ENCODE results near the gene CA6.

The CA6 gene

DNA sequence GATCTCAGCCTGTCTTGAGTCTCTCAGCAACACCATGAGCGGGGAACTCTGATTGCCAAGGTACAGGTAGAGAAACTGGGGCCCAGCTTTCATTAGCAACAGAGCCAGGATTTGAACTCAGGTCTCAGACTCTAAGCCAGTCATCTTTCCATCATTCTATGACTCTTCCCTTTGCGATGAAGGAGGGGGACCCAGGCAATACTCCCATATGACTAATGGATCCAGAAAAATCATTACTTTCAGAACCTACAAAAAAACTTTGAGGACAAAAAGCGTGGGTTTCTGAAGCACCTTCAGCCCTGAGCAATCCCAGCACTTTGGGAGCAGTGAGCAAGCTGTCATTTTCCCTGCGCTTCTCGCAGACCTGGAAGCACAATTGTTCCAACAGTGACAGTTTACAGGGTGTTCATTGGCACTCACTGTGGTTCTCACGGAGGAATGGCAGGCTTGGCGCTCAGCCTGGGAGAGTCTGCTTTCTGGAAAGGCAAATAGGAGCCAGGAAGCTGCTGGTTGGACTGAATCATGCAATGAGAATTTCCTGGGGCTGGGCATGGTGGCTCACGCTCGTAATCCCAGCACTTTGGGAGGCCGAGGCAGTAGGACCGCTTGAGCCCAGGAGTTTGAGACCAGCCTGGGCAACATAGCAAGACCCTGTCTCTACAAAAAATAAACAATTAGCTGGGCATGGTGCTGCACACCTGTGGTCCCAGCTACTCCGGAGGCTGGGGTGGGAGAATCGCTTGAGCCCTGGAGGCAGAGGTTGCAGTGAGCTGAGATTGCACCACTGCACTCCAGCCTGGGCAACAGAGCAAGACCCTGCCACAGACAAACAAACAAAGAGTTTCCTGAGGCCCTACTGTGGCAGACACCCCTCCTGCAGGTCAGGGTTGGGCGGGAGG is 40.5 kb downstream of the CA6 start:
- H3K4me3 ChIP-seq (replicated peaks in 1 of 2; ENCODE audit: low read depth in 2 of 2, low read length in 2 of 2) = no peak overlapping the region
- TF ChIP-seq, protein P1, sequence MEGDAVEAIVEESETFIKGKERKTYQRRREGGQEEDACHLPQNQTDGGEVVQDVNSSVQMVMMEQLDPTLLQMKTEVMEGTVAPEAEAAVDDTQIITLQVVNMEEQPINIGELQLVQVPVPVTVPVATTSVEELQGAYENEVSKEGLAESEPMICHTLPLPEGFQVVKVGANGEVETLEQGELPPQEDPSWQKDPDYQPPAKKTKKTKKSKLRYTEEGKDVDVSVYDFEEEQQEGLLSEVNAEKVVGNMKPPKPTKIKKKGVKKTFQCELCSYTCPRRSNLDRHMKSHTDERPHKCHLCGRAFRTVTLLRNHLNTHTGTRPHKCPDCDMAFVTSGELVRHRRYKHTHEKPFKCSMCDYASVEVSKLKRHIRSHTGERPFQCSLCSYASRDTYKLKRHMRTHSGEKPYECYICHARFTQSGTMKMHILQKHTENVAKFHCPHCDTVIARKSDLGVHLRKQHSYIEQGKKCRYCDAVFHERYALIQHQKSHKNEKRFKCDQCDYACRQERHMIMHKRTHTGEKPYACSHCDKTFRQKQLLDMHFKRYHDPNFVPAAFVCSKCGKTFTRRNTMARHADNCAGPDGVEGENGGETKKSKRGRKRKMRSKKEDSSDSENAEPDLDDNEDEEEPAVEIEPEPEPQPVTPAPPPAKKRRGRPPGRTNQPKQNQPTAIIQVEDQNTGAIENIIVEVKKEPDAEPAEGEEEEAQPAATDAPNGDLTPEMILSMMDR (IDR thresholded peaks at IDR 0.05; ENCODE audit: low read depth, low read length) = no peak
- DNase-seq (ENCODE audit: low read depth in 2 of 2) = peak; percentile 96 to 98

DNA sequence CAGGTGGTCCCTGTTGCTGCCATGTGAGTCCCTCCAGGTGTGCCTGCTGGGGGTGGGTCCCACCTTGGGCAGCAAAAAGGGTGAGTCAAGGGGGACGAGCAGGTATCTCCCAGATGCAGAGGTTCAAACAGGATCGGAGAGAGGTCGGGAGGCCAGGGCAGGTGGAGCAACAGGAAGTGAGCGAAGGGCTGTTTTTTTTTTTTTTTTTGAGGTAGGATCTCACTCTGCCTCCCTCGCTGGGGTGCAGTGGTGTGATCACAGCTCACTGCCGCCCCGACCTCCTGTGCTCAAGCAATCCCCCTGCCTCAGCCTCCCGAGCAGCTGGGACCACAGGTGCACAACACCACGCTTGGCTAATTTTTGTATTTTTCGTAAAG is 41.1 kb downstream of the CA6 start:
- TF ChIP-seq, protein P1 (IDR thresholded peaks at IDR 0.05; ENCODE audit: low read depth, low read length) = no peak
- DNase-seq (ENCODE audit: low read depth in 2 of 2) = no peak
- no peak overlapping the region for H3K4me3 ChIP-seq (replicated peaks in 1 of 2; ENCODE audit: low read depth in 2 of 2, low read length in 2 of 2)

DNA sequence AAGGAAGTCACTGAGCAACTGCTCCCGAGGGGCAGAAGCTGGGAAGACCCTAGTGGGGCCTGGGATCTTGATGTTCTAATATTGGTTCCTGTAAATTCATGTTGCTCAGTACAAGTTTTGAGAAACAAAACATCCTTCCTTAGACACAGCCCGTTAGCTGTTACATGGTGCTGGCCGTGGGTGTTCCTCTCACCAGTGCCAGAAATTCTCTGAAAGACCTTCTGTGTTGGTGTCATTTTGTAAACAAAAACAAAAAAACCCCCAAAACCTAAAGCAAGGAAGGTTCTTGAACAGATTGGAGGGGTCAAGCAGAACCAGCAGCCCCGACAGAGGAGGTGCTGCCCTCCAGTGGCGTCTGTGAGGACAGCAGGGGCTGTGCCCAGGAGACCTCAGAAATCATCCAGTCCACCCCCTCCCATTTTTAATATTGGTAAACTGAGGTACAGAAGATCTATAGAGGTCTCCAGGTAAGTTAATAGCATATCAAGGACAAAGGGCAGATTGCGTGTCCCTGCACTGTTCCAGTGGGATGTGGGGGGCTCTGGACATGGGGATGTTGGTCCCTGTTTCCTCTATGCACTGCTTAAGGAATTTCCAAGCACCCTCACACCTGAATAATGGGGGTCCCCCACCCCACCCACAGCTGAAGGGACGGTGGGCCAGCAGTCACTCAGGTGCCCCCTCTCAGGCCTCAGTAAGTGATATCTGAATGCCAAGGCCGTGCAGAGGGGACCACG is 42.4 kb downstream of the CA6 start:
- TF ChIP-seq, protein P1 (IDR thresholded peaks at IDR 0.05; ENCODE audit: low read depth, low read length) = peak; percentile 91
- H3K4me3 ChIP-seq (replicated peaks in 1 of 2; ENCODE audit: low read depth in 2 of 2, low read length in 2 of 2) = no peak overlapping the region
- peak; percentile 63 to 65 for DNase-seq (ENCODE audit: low read depth in 2 of 2)

DNA sequence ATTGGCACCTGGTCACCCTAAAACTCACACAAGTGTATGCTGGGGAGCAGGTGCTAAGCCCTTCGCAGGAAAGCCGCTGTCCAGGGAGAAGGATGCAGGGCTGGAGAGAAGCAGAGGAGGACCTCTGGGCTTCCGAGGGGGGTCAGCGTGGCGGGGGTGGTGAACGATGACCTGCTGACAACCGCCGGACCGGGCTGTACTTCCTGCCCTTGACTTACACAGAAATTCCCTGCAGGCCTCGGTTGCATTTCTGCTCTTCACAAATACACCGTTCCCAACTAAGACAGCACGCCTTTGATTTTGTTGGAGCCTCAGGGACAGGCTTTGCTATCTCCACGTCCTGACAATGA is 42.9 kb downstream of the CA6 start:
- no peak overlapping the region for H3K4me3 ChIP-seq (replicated peaks in 1 of 2; ENCODE audit: low read depth in 2 of 2, low read length in 2 of 2)
- no peak for DNase-seq (ENCODE audit: low read depth in 2 of 2)
- TF ChIP-seq, protein P1 (IDR thresholded peaks at IDR 0.05; ENCODE audit: low read depth, low read length) = no peak

DNA sequence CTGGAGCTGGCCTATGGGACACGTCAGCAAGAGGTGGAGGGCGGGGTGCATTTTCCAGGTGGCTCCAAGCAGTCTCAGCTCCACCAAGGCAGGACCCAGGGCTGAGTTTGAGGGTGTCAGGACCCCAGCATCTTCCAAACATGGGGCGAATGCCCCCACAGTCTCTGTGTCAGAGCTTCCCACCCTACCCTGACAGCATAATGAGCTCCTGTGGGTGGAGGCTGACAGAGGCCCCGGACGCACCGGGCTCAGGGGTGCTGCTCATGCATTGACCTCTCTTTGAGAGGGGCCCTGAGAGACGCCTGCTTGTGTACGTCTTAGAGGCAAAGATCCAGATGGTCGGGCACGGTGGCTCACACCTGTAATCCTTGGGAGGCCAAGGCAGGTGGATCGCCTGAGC is 43.4 kb downstream of the CA6 start:
- DNase-seq (ENCODE audit: low read depth in 2 of 2) = no peak
- no peak overlapping the region for H3K4me3 ChIP-seq (replicated peaks in 1 of 2; ENCODE audit: low read depth in 2 of 2, low read length in 2 of 2)
- TF ChIP-seq, protein P1 (IDR thresholded peaks at IDR 0.05; ENCODE audit: low read depth, low read length) = no peak

DNA sequence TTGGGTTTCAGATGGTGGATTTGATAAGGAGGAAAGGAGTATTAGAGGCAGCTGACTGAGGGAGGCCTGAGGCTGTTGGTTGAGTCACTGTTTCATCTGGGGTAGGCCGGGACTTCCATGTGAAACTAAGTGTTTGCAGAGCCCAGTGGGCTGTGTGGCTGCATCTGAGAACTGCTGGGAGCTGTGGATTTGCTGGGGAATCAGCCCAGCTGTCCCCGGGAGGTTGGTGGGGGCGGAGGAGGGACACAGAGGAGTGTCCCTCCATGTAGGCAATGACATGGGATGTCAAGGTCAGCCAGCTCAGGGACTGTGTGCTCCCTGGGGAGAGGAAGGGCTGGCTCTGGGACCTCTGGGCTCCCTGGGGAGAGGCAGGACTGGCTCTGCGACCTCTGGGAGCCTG is 44.2 kb downstream of the CA6 start:
- TF ChIP-seq, protein P1 (IDR thresholded peaks at IDR 0.05; ENCODE audit: low read depth, low read length) = no peak
- peak in 1 of 2 donors; percentile 23 for DNase-seq (ENCODE audit: low read depth in 2 of 2)
- no peak overlapping the region for H3K4me3 ChIP-seq (replicated peaks in 1 of 2; ENCODE audit: low read depth in 2 of 2, low read length in 2 of 2)
